GM21737 (cell line): ENCODE results near the gene IL4.
"Not testable (repeated sequence)": the region's sequence is repeated elsewhere in the genome, so short reads cannot be mapped to it uniquely, and the experiment has no call there.

ENCODE experiments used
- ATAC-seq: cut with Tn5 transposase; IDR thresholded peaks from one replicate; pipeline ENCODE4 v1.9.1; 2021; ENCODE audit warnings: mild to moderate bottlenecking, moderate library complexity; ENCODE audit not compliant: unreplicated experiment

Gene IL4

DNA sequence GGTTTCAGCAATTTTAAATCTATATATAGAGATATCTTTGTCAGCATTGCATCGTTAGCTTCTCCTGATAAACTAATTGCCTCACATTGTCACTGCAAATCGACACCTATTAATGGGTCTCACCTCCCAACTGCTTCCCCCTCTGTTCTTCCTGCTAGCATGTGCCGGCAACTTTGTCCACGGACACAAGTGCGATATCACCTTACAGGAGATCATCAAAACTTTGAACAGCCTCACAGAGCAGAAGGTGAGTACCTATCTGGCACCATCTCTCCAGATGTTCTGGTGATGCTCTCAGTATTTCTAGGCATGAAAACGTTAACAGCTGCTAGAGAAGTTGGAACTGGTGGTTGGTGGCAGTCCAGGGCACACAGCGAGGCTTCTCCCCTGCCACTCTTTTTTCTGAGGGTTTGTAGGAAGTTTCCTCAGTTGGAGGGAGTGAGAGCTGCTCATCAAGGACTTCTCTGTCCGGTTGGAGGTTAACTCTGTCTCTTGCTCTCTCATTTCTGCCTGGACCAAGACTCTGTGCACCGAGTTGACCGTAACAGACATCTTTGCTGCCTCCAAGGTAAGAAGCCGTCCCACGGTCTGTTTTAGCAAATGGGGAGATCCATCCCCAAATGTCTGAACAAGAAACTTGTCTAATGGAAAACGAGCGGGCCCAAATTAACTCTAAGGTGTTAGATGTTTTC lies at the start of gene IL4:
Gene IL4, plus strand, starts transcription at position 51 of the 692 bp plus-strand sequence. Its CDS starts 62 bp downstream, at position 113.
- ATAC-seq = no peak

- ATAC-seq = no peak
Measured at GRCh38 chr5:132627470-132627869, 46.3 kb upstream of the IL4 start.

DNA sequence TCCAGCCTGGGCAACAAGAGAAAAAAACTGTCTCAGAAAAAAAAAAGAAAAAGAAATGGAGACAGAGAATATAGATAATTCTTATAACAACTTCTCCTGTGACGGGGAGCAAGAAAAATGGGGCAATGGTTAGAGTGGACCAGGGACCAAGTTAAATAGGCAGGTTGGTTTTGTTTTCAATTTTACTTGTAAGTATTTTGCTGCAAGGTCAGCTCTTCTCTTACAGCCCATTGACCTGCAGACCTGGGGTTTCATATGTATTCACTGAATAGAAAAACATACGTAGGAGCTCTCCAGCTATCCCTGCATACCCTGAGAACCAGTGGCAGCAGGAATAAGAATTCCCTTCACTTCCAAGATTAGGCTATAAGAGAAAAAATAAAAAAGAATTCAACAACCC lies 45.0 kb upstream of the IL4 start:
- ATAC-seq = peak; percentile 16

DNA sequence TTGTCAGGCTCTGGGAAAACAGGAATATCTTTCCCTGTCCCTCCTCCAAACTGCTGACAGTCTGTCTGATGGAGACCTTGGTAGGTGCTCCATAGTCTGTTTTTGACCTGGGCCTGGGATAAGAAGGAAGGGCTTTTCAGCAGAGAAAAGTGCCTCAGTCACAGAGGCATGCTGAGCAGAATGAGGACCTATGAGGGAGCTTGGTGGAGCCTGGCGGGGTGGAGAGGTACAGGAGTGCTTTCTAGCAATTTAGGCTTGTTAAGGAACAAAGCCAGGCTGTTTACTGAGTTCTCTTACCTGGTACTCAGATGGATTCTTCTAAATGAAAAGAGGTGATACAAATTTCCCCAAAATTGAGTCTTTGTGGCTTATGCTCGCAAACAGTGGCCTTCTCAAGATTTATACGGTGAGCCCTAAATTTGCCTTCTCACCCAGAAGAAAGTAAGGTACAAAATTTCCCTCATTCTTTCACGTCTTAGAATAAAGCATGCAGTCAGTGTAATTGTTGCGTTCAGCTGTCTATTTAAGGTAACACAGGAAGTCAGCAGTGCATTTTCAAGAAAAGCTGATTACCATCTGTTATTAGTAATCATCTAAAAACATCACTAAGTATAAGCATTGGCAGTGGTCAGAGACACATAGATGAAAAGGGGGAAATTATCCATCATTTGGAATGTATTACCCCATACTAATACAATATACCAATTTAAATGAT lies 44.4 kb upstream of the IL4 start:
- ATAC-seq = peak; percentile 63

GRCh38 chr5:132633587-132633986 lies 40.2 kb upstream of the IL4 start:
- not testable (repeated sequence) for ATAC-seq

GRCh38 chr5:132635873-132636272 lies 37.9 kb upstream of the IL4 start:
- ATAC-seq = peak; percentile 29

DNA sequence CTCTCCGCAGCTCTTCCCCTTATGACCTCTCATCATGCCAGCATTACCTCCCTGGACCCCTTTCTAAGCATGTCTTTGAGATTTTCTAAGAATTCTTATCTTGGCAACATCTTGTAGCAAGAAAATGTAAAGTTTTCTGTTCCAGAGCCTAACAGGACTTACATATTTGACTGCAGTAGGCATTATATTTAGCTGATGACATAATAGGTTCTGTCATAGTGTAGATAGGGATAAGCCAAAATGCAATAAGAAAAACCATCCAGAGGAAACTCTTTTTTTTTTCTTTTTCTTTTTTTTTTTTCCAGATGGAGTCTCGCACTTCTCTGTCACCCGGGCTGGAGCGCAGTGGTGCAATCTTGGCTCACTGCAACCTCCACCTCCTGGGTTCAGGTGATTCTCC lies 36.5 kb upstream of the IL4 start:
- ATAC-seq = no peak

DNA sequence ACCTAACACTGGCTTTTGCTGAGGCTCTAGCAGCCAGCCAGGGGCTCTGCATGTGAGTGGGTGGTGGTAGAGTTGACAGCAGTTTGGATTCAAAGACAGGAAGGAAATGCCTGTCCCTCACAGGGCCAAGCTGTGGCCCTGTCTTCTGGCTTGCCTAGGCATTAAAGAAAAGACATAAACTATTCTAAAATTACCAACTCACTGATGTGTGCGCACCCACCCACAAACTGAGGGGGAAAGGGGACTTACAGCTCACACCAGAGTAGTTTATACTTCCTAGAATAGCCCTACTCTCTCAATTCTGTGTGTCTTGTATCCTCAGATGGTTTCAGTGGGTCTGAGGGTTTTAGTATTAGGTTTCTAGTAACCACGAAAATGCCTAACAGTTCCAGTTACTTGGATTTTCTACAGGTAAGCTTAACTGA lies 34.1 kb upstream of the IL4 start:
- peak; percentile 70 for ATAC-seq

- no peak for ATAC-seq
Measured at GRCh38 chr5:132640613-132641012, 33.2 kb upstream of the IL4 start.

DNA sequence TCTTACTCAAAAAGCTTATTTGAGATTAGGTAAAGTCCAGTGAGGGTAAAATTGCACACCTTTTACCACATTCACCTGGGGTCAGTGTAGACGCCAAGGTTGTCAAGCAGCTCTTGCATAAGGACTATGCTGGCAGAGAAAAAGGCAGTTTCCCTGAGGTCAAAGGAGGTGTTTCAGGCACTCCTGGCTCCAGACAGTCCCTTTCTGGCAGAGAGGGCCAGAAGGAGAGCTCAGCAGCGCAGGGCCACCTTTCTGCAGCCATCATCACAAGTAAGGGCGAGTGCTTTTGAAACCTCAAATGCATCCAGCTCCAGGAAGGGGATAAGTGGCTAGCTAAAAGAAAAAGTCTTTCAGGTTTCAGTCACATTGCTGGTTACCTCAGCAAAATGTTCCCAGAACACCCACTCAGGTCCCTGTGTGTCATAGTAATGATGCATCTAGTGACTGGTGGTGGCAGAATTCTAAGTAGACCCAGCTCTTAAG lies 32.5 kb upstream of the IL4 start:
- peak; percentile 35 for ATAC-seq

DNA sequence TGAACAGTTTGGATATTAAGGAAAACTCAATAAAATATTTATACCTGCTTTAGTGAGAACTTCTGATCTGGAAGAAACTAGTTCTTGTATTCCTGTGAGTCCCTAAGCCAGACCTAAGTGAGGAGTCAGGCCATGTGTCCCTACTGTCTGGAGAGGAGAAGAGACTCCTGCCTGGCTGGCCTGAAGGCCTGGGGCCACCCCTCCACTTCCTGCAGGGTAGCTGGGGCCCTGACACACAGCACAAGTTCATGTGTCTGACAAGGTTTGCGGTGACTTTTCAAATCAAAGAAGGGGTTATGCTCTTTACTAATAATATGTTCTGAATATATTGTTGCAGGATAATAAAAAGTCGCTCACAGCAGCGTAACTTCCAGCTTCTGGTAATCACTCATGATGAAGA lies 31.9 kb upstream of the IL4 start:
- no peak for ATAC-seq

DNA sequence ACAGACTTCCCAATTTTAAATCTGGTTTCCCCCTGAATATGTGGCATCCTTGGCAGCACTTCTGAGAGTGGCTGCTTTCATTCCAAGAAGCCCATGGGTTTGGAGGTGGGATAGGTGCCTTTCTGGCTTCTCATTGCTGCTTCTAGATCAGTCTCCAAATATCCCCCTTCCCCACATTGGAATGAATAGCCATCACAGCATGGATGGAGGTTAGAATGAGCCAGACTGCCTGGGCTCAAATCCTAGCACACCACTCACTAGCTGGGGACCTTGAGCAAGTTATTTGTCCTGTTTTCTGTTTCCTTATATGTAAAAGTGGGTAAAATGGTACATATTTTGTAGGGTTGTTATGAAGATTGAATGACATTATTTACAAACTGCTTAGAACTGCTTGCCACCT lies 29.6 kb upstream of the IL4 start:
- no peak for ATAC-seq

- ATAC-seq = no peak
Measured at GRCh38 chr5:132646583-132647266, 27.1 kb upstream of the IL4 start.

GRCh38 chr5:132647473-132647872 lies 26.3 kb upstream of the IL4 start:
- no peak for ATAC-seq

GRCh38 chr5:132648355-132648754 lies 25.4 kb upstream of the IL4 start:
- no peak for ATAC-seq

DNA sequence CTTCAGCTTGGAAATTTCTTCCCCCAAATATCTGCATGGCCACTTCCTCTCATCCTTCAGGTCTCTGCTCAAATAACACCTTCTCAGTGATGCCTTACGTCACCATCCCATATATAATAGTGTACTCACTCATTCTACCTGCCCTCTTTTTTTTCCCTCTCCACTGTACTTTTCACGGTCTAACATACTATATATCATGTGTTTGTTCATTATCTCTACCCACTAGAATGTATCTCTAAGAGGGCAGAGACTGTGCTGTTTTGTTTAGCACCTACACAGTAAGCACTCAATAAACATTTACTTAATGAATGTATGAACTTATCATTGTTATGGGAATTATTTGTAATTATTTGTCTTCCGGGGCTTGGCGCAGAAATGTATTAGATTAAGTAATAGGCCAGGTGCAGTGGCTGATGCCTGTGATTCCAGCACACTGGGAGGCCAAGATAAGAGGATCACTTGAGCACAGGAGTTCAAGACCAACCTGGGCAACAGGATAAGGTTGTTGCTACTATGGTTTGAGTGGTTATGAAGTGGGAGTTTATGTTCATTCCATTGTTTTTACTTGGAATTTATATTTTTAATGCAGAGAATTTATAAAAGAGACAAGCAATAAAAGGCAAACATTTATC lies 21.8 kb upstream of the IL4 start:
- no peak for ATAC-seq

DNA sequence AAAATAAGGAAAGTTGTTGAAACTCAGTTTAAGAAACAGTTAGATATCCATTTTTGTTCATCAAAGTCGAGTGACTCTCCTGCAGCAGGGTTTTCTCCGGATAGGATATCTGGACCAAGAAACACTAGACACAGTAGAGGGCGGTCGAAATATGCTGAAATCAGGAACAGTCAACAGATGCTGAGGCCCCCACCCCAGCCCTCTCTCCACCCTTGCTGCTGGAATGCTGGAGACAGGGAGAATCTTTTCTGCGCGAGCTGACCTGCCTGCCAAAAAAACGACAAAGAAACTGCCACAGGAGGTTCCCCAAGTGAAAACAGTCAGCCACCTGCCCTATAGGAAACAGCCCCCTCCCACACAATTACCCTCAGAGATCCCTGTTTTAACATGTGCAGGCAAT lies 20.1 kb upstream of the IL4 start:
- ATAC-seq = no peak

DNA sequence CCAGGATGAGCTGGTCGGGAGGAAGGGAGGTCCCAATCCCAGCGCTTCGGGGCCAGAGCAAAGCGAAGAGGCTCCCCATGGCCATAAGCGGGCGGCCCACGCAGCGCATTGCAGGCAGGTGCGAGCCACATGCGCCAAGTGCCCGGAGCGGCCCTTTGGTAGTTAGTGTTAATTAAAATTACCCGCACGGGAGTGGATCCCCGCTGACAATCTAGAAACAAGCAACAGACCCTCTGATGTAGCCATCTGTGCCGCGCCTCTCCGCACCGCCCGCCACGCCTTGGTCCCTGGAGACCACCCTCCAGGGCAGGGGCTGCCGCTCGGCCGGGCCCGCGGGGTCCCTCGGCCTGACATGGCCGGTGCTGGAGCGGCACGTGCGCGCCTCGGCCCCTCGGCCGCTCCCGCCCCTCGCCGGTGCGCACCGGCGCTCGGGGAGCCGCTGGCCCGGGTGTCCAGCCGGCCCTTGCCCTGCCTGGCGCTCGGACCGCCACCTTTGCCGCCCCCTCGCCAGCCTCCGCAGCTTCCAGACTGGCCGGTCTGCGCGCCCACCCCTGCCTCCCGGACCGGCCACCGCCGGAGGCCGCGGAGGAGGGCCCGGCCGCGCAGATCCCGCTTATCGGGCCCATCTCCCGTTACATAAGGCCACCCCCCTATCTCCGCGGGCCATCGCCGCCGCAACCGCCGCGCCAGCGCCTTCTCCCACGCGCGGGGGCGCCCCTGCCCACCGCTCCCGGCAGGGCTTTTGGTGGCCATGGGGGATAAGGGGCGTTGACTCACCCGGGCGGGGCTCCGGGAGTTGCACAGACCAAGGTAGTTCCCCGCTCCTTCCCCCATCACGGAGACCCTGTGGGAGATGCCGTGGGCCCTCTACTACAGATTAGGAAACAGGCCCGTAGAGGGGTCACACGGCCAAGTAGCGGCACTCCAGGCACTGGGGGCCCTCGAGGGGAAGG lies 17.7 kb upstream of the IL4 start:
- no peak for ATAC-seq

DNA sequence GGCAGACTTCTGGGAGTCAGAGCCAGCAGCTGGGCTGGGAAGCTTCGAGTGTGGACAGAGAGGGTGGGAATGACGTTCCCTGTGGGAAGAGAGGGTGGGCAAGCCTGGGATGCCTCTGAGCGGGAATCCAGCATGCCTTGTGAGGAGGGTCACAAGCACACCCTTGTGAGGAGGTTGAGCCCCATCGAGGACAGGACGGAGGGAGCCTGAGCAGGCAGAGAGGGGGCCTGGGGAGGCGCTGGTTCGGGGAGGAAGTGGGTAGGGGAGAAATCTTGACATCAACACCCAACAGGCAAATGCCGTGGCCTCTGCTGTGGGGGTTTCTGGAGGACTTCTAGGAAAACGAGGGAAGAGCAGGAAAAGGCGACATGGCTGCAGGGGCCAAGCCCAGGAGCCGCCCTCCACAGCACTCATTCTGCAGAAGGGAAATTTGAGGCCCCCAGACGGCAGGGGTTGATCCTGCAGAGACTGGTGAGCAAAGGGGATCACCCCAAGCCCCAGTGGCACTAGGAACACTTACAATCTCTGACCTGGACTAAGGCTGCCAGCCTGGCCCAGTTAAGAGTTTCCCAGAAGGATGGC lies 16.9 kb upstream of the IL4 start:
- ATAC-seq = no peak
